GM08714 (cell line): Measurements from ENCODE around the gene C1orf226.

ENCODE experiments used
- H3K4me3 ChIP-seq: fragments of 200-500 bp; sonication (Bioruptor generic); 2 replicates; pipeline ENCODE4 v1.5.1; 2014; ENCODE audit warnings: mild to moderate bottlenecking, low read length, inconsistent platforms
- ZNF274 ChIP-seq: IDR thresholded peaks from 2 replicates; pipeline ENCODE4 v1.6.1; 2012; ENCODE audit warnings: mild to moderate bottlenecking, low read depth, low read length

The C1orf226 gene

DNA sequence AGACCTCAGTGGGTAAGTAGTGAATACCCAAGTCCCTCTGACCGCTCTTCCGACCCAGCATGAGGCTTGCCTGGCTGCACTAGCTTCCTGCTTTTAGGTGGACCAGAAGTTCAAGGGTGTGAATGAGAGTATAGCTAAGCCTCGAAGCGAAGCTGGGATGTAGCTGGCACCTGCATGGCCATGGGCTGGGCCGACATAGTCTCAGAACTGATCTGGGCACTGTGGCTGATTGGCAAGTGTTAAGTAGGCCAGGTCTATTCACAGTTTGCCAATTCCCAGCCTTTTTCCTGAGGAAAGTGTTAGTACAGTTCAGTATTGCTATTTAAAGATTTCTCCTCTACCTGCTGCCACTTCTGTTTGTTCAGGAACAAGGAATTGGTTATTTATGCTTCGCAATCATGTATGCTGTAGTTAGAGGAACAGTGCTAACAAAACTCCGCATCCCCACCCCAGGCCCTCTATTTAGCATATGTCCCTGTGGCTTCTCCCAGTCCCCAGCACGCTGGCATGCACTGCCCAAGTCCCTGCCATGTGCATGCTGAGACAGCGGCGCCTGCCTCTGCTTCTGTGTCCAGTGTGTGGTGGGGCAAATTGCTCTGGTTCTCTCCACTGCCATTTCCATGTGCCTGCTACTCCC, 21.2 kb upstream of the C1orf226 start:
- no peak for TF ChIP-seq ZNF274

DNA sequence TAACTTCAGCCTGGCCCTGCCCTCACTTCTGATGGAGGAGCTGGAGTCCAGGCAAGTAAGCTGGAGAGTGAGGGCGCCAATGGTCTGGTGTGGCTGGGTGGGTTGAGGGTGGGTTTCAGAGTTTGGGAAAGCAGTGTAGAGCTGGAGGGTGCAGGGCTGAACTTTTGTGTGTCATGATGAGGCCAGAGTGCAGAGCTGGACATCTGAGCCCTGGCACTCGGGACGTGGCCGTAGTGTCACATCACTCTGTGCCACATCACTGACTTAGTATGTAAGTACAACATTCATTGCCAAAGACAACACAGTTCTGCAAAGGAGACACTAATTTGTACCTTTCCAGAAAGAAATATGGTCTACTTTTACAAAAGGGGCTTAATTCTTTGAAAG, 20.7 kb upstream of the C1orf226 start:
- no peak overlapping the region for H3K4me3 ChIP-seq
- no peak for TF ChIP-seq ZNF274

More for the DNA sequence above, 21.2 kb upstream of the C1orf226 start:
- no peak overlapping the region for H3K4me3 ChIP-seq

DNA sequence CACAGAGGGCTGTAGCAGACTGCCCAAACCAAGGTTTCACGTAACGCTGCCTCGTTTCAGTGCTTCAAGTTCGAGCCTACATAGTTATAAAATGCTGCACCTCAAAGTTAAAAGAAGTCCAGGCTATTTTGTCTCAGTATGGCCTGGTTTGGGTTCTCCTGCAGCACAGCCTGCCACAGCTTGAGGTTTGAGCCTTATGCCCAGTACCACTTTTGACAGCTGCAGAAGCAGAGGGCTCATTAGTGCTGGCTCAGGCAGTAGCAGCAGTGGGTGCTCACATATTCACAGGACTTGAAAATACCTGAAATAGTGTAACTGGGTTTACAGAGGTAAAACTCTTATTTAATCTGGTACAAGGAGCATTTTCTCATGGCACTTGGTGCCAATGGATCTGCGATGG, 20.2 kb upstream of the C1orf226 start:
- no peak overlapping the region for H3K4me3 ChIP-seq
- no peak for TF ChIP-seq ZNF274

DNA sequence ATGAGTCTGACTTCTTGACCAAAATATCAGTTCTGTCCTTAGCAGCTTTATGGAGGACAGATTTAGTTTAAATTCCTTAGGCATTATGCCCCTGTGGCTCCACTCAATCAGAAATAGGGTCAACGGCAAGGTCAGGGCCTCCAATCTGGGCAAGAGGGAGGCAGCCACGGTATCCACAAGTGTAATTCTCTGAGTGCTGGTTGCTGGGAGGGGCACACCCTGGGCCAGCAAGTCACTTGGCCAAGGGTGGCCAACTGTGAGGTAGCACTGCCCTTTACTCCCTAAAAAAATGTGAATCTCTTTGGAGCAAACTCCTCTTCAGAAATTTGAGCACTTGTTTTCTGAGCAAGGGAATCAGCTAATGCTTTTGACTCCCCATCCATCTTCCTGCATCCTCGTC, 17.7 kb upstream of the C1orf226 start:
- no peak for TF ChIP-seq ZNF274
- no peak overlapping the region for H3K4me3 ChIP-seq

DNA sequence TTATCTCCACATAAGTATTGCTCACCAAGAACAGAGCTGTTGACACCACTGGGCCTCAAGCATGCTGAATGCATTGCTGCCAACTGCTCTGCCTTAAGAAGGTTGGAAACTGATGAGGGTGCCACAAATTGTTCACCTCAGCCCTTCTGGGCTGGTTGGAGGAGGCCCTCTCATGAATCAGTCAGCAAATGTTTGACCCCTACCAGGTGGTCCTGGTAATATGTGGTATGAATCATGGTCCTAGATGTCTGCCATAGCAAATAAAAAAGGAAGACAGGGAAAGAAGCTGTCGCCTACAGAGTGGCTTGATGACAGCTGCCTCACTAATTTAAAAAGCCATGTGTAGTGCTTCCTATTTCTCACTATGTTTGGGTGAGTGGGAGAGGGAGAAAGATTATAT, 17.0 kb upstream of the C1orf226 start:
- H3K4me3 ChIP-seq = no peak overlapping the region
- no peak for TF ChIP-seq ZNF274

DNA sequence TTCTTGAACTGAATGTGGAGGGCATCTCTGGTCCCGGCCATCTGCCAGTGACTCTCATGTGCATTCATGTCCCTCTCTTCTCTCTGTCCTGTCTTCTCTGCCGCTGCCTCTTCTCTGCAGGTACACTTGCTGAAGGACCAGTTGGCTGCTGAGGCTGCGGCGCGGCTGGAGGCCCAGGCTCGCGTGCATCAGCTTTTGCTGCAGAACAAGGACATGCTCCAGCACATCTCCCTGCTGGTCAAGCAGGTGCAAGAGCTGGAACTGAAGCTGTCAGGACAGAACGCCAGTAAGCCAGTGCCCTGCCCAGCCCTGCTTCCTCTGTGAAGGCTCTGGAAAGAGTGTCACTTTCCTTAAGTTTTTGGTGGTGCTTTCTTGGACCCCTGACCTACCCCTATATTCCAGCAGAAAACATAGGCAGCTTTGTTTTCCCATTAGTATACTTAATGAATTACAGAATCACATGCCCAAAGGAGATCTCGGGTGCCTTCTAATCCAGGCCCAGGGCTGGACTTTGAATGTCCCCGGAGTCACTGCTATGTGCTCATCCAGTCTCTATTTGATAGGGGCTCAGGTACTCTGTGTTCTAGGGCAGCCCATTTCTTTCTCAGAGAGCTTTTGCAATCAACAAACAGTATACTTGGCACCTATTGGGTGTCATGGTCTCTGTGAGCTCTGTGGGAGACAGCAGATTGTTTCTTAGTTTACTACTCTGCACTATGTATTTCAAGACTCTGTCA, 16.1 kb upstream of the C1orf226 start:
- TF ChIP-seq ZNF274 = no peak
- no peak overlapping the region for H3K4me3 ChIP-seq

DNA sequence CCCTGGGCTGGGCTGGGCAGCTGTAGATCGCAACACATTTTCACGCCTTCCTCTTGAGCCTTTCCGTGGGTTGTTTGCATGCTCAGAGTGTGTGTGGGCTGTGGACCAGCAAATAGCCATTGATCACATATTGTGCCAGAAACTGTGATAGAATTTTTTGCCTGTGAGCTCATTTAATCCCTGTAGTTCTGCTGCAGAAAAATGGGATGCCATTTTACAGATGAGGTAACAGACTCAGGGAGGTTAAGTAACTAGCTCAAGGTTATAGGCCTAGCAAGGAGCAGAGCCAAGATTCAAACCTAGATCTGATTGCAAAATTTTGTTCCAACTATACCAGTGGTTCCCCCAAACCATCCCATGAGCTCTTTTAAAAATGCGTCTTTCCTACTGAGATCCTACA, 15.4 kb upstream of the C1orf226 start:
- no peak overlapping the region for H3K4me3 ChIP-seq
- TF ChIP-seq ZNF274 = no peak

DNA sequence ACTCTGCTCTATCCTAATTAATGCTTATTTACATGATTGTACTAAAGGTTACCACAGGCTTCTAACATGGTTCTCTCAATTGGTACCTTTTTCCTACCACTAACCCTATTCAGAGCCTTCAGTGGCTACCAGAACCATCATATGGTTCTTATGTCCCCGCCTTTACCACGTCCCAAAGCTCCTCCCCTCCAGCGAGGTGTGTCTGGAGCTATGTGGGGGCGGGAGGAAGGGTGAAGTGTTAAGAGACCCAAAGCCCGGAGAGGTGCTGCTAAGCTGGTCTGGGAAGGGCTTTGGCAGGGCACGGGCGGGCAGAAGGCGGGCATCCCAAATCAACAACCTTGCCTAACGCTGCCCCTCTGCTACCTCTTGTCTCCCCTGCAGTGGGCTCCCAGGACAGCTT, 14.9 kb upstream of the C1orf226 start:
- peak overlapping the region; percentile 26; the same call in 1 of the 2 replicates for H3K4me3 ChIP-seq
- no peak for TF ChIP-seq ZNF274

DNA sequence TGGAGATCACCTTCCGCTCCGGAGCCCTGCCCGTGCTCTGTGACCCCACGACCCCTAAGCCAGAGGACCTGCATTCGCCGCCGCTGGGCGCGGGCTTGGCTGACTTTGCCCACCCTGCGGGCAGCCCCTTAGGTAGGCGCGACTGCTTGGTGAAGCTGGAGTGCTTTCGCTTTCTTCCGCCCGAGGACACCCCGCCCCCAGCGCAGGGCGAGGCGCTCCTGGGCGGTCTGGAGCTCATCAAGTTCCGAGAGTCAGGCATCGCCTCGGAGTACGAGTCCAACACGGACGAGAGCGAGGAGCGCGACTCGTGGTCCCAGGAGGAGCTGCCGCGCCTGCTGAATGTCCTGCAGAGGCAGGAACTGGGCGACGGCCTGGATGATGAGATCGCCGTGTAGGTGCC, 14.5 kb upstream of the C1orf226 start:
- TF ChIP-seq ZNF274 = no peak
- H3K4me3 ChIP-seq = peak overlapping the region; percentile 26; the same call in 1 of the 2 replicates

DNA sequence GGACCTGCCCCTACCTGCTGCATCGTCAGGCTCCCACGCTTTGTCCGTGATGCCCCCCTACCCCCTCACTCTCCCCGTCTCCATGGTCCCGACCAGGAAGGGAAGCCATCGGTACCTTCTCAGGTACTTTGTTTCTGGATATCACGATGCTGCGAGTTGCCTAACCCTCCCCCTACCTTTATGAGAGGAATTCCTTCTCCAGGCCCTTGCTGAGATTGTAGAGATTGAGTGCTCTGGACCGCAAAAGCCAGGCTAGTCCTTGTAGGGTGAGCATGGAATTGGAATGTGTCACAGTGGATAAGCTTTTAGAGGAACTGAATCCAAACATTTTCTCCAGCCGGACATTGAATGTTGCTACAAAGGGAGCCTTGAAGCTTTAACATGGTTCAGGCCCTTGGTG, 13.8 kb upstream of the C1orf226 start:
- no peak overlapping the region for H3K4me3 ChIP-seq
- no peak for TF ChIP-seq ZNF274

DNA sequence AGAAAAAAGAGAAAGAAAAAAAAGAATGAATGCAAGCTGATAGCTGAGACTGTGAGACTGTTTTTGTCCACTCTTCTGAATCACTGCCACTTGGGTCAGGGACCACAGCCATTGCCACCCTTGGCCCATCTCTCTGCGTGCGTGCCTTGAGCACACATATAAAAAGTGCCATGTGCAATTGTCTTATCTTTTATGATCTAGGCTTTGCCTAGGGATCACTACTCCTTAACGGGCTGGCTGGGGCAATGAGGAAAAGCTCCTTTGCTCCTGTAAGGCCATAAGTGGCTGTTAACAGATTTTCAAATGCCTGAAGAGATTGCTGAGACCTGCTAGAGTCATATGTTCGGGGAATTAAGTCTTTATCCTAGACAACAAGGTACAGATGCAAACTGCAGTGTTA, 13.1 kb upstream of the C1orf226 start:
- no peak overlapping the region for H3K4me3 ChIP-seq
- TF ChIP-seq ZNF274 = no peak

DNA sequence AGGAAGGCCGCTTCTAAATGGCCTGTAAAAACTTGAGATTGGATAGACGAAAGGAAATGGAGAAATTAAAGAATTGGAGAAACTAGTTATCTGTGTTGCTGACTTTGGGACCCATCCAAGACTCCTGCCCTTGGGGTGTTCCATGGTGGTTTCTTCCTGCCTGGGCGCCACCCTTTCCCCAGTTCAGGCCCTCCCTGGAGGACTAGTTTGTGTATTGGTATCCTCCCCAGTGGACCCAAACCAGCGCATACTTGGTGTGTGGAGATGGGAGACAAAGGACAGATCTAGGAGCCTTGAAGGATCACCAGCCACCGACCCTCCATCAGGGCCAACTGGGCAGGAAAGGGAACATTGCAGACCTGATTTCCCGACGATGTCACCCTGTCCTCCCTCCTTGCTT, 12.0 kb upstream of the C1orf226 start:
- TF ChIP-seq ZNF274 = no peak
- H3K4me3 ChIP-seq = no peak overlapping the region

DNA sequence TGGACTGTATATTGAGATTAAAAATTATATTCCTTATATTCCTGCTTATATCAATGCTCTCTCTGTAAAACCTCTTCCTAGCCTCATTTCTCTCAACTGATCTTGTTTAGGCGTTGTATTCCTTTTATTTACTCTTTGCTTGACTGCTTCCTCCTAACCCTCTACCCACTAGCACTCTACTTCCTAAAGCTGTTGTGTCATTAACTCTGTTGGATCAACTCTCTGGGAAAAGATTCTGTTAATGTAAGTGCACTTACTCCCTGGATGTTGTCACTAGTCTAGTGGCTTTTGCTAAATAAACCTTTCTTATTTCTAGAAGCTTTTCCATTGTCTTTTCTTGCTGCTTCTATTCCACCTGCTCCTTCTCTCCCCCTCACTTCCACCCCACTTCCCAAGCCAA, 11.4 kb upstream of the C1orf226 start:
- H3K4me3 ChIP-seq = no peak overlapping the region
- no peak for TF ChIP-seq ZNF274

DNA sequence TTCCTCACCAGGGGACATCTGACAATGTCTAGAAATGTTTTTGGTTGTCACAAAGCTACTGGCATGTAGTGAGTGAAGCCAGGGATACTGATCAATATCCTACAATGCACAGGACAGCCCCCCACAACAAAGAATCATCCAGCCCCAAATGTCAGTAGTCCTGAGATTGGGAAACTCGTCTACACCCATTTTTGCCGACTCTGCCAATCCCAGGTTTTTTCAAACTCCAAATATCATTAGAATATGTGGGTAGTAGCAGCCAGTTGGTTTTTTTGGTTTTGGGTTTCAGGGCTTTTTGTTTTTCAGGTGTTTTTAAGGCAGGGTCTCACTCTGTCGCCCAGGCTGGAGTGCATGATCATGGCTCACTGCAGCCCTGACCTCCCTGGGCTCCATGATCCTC, 10.8 kb upstream of the C1orf226 start:
- TF ChIP-seq ZNF274 = no peak

DNA sequence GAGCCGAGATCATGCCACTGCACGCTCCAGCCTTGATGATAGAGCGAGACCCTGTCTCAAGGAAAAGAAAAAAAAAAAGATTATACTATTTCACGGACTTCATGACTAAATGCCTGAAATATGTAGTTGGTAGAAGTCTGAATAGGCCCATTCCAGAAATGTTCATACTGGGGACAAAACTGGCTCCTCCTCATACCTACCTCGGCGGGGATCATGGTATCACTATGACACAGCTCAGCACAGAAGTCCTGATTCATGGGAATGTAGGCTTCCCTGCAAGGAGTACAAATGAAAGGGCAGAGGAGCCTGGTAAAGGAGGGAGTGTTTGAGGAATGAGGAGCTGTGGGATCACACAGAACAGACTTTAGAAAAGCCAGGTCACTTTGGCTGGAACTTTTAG, 9.9 kb upstream of the C1orf226 start:
- TF ChIP-seq ZNF274 = no peak
- H3K4me3 ChIP-seq = no peak overlapping the region

More for the DNA sequence above, 10.8 kb upstream of the C1orf226 start:
- no peak overlapping the region for H3K4me3 ChIP-seq
